Endothelial cell of umbilical vein (primary cell): ENCODE measurements around the gene CDH23. TPM values are rescaled to one million over a fixed set of nuclear protein-coding genes. Genes with fewer than 3 reads are reported as not detected.

Experiments
- BruUV-seq: library from RNA; stranded (reverse); fragments of 400-500 nt; replicated peaks from 2 replicates; lab custom pipeline; 2021; lab: Mats Ljungman, UMichigan
- CTCF ChIA-PET: fragments of 300-600, 350-600 bp; sonication (Branson Sonifier 250); formaldehyde crosslinking; loops from one replicate; lab custom pipeline; 2021; ENCODE audit warnings: antibody characterized with exemption, inconsistent platforms; lab: Charles Lee
- POLR2A ChIA-PET: fragments of 300-600, 350-600 bp; sonication (Branson Sonifier 250); formaldehyde crosslinking; loops from one replicate; lab custom pipeline; 2021; ENCODE audit warnings: antibody characterized with exemption, inconsistent platforms; lab: Charles Lee
- DNase-seq: peaks from one replicate; pipeline ENCODE4 v3.0.0-alpha.2; 2011; ENCODE audit warnings: low read depth, low spot score
- FAIRE-seq: peaks from 2 replicates; lab custom pipeline; 2011; peaks lifted over from hg19 to GRCh38; lab: Jason Lieb, UNC
- H2AFZ ChIP-seq: 2 replicates; pipeline ENCODE4 v1.6.0; 2012; ENCODE audit warnings: low read depth, low read length, control low read depth, inconsistent platforms
- H3K27ac ChIP-seq: 2 replicates; pipeline ENCODE4 v1.5.1; 2011; ENCODE audit warnings: low read depth, mild to moderate bottlenecking, control low read depth, low read length, moderate library complexity; ENCODE audit not compliant: insufficient read depth
- H3K27me3 ChIP-seq, 2 experiments: 2 replicates each; pipeline versions ENCODE4 v1.6.0 to v1.6.1; 2011; ENCODE audit warnings: low read length in 2 of 2, mixed read lengths in 1 of 2; ENCODE audit not compliant: control insufficient read depth in 2 of 2, insufficient read depth in 2 of 2
- H3K36me3 ChIP-seq, 2 experiments: 2 replicates in 1 of 2; 3 replicates in 1 of 2; pipeline ENCODE4 v1.5.1; 2011; ENCODE audit warnings: low read length in 2 of 2, mild to moderate bottlenecking in 1 of 2, moderate library complexity in 1 of 2; ENCODE audit not compliant: control insufficient read depth in 2 of 2, insufficient read depth in 2 of 2; ENCODE audit errors: extremely low read depth in 1 of 2
- H3K4me1 ChIP-seq: 3 replicates; pipeline ENCODE4 v1.5.1; 2011; ENCODE audit warnings: mild to moderate bottlenecking, low read length; ENCODE audit not compliant: control insufficient read depth, insufficient read depth; ENCODE audit errors: extremely low read depth
- H3K4me2 ChIP-seq: 2 replicates; pipeline ENCODE4 v1.6.1; 2011; ENCODE audit warnings: low read length, control low read depth, mixed read lengths; ENCODE audit not compliant: insufficient read depth
- H3K4me3 ChIP-seq, 3 experiments: fragments of 200-600 bp in 1 of 3; sonication (generic), shearing (Covaris generic) in 1 of 3; replicated peaks in 1 of 3; 2 replicates each; pipeline ENCODE4 v1.5.1; 2011 to 2016; ENCODE audit warnings: control low read depth in 3 of 3, low read length in 3 of 3, mild to moderate bottlenecking in 2 of 3, inconsistent platforms in 1 of 3, low read depth in 1 of 3, moderate library complexity in 1 of 3; ENCODE audit not compliant: insufficient read depth in 1 of 3
- H3K79me2 ChIP-seq: 2 replicates; pipeline ENCODE4 v1.6.0; 2012; ENCODE audit warnings: low read length, inconsistent platforms; ENCODE audit not compliant: control insufficient read depth, insufficient read depth
- H3K9ac ChIP-seq: replicated peaks from 2 replicates; pipeline ENCODE3; 2011; ENCODE audit warnings: low read length, control low read depth; ENCODE audit not compliant: insufficient read depth; ENCODE audit errors: extremely low read depth
- H3K9me1 ChIP-seq: replicated peaks from 3 replicates; pipeline ENCODE4 v1.6.0; 2011; ENCODE audit warnings: mild to moderate bottlenecking, low read length; ENCODE audit not compliant: control insufficient read depth, insufficient read depth; ENCODE audit errors: extremely low read depth
- H3K9me3 ChIP-seq: replicated peaks from 2 replicates; pipeline ENCODE4 v1.5.1; 2012; ENCODE audit warnings: low read length, inconsistent platforms; ENCODE audit not compliant: control insufficient read depth, insufficient read depth
- H4K20me1 ChIP-seq: replicated peaks from 2 replicates; pipeline ENCODE3; 2011; ENCODE audit warnings: mild to moderate bottlenecking, low read length; ENCODE audit not compliant: control insufficient read depth, insufficient read depth; ENCODE audit errors: extremely low read depth
- CTCF ChIP-seq, 2 donors: IDR thresholded peaks; 1 replicate in 1 of 2; 2 replicates in 1 of 2; pipeline ENCODE4 v1.5.1; 2011; ENCODE audit warnings: low read length in 2 of 2, mild to moderate bottlenecking in 2 of 2, moderate library complexity in 2 of 2, control low read depth in 1 of 2, inconsistent platforms in 1 of 2, low read depth in 1 of 2; ENCODE audit not compliant: insufficient read depth in 1 of 2; ENCODE audit errors: extremely low read depth in 1 of 2
- EZH2 ChIP-seq: IDR thresholded peaks from 2 replicates; pipeline ENCODE4 v1.6.1; 2012; ENCODE audit warnings: borderline replicate concordance, low read depth, mild to moderate bottlenecking, moderate library complexity, low read length, inconsistent platforms; ENCODE audit not compliant: severe bottlenecking
- FOS ChIP-seq: IDR thresholded peaks from 2 replicates; pipeline ENCODE4 v1.6.1; 2011; ENCODE audit warnings: mild to moderate bottlenecking, low read length, moderate library complexity, borderline replicate concordance; ENCODE audit not compliant: insufficient read depth
- GATA2 ChIP-seq: IDR thresholded peaks from 2 replicates; pipeline ENCODE4 v1.7.0; 2011; ENCODE audit warnings: low read depth, mild to moderate bottlenecking, moderate library complexity, mixed read lengths, low read length; ENCODE audit not compliant: insufficient read length, insufficient read depth
- JUN ChIP-seq: IDR thresholded peaks from 2 replicates; pipeline ENCODE4 v1.6.1; 2011; ENCODE audit warnings: borderline replicate concordance, low read depth; ENCODE audit not compliant: insufficient read length, insufficient read depth
- MAX ChIP-seq: IDR thresholded peaks from 2 replicates; pipeline ENCODE4 v1.6.1; 2011; ENCODE audit not compliant: insufficient read depth, insufficient read length
- MYC ChIP-seq: IDR thresholded peaks from one replicate; pipeline ENCODE4 v1.6.1; 2011; ENCODE audit warnings: mild to moderate bottlenecking, low read depth, low read length
- POLR2A ChIP-seq: IDR thresholded peaks from 2 replicates; pipeline ENCODE4 v1.6.1; 2012; ENCODE audit warnings: low read depth, mild to moderate bottlenecking, control low read depth, low read length
- POLR2AphosphoS5 ChIP-seq: IDR thresholded peaks from 2 replicates; pipeline ENCODE4 v1.6.1; 2012; ENCODE audit warnings: low read depth, mild to moderate bottlenecking, control low read depth, low read length, moderate library complexity; ENCODE audit not compliant: insufficient read depth
- dilution Hi-C: fragments of 300-500 bp; cut with MboI; formaldehyde crosslinking; loops from one replicate; pipeline ENCODE4 v1.15.0; 2019; ENCODE audit warnings: low sequenced_read_pairs; ENCODE audit not compliant: extremely low pct_ligation_motif_present
- intact Hi-C: fragments of 100-400 bp; cut with micrococcal nuclease; formaldehyde crosslinking; loops from one replicate; pipeline ENCODE4 v1.10.0; 2022
- polyA plus RNA-seq, 4 experiments: library from polyadenylated mRNA; depleted of rRNA in 3 of 4; stranded (reverse) in 3 of 4; unstranded in 1 of 4; fragments of >200 nt; gene quantifications; 2 replicates each; pipeline versions ENCODE4 v1.2.1 to v1.2.3, GENCODE V29; 2011 to 2012; ENCODE audit warnings: missing spikeins in 1 of 4
- total RNA-seq: library from RNA; stranded (reverse); gene quantifications from 2 replicates; pipeline ENCODE4 v1.2.3, GENCODE V29; 2021

Gene CDH23
- total and polyA plus RNA-seq, 2 donors (not counting 3 experiments of a cell fraction or from before 2014, with no cell fraction given) = not detected

- BruUV-seq = no TSS peak
- Histone ChIP-seq H3K36me3 (no peaks in the 10 kb centered on the region), H3K9ac (no peak overlapping the region), H3K9me3 (no peaks in the 10 kb centered on the region), H2AFZ (no peak overlapping the region), H3K27ac (no peak overlapping the region), H3K27me3 (no peaks in the 10 kb centered on the region), H3K79me2 (no peaks in the 10 kb centered on the region), H4K20me1 (no peaks in the 10 kb centered on the region), H3K4me1 (peaks cover 5% of the 10 kb centered on the region), H3K4me2 (no peak overlapping the region), H3K9me1 (no peaks in the 10 kb centered on the region), H3K4me3 (no peak overlapping the region)
- ChIA-PET POLR2A (no interaction called here), CTCF (interaction anchor here (1.8 kb wide), 1 partner anchor 66 kb away, joined by 5 read pairs; no protein-coding TSS in a partner anchor)
- dilution Hi-C loops = no loop called here
- DNase-seq = no peak
- TF ChIP-seq JUN = no peak
- TF ChIP-seq GATA2 = no peak
- no peak for TF ChIP-seq POLR2AphosphoS5
- no peak for TF ChIP-seq FOS
- no peak for TF ChIP-seq CTCF (IDR thresholded peaks at IDR 0.05; ENCODE audit: extremely low read depth in 1 of 2, insufficient read depth in 1 of 2, low read depth in 1 of 2, low read length in 2 of 2)
- TF ChIP-seq EZH2 = no peak
- no peak for TF ChIP-seq POLR2A
- no peak for TF ChIP-seq MAX
- TF ChIP-seq MYC = no peak
- FAIRE-seq = no peak
- intact Hi-C loops = no loop called here
Observed at GRCh38 chr10:71641986-71642385, 245.3 kb downstream of the CDH23 start.
